NCI-H1436 (cell line): ENCODE measurements around the gene DIPK2A.

Experiments
- DNase-seq: peaks from one replicate; lab custom pipeline; 2025; lab: John Stamatoyannopoulos, UW

DIPK2A gene, protein sequence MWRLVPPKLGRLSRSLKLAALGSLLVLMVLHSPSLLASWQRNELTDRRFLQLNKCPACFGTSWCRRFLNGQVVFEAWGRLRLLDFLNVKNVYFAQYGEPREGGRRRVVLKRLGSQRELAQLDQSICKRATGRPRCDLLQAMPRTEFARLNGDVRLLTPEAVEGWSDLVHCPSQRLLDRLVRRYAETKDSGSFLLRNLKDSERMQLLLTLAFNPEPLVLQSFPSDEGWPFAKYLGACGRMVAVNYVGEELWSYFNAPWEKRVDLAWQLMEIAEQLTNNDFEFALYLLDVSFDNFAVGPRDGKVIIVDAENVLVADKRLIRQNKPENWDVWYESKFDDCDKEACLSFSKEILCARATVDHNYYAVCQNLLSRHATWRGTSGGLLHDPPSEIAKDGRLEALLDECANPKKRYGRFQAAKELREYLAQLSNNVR

DNA sequence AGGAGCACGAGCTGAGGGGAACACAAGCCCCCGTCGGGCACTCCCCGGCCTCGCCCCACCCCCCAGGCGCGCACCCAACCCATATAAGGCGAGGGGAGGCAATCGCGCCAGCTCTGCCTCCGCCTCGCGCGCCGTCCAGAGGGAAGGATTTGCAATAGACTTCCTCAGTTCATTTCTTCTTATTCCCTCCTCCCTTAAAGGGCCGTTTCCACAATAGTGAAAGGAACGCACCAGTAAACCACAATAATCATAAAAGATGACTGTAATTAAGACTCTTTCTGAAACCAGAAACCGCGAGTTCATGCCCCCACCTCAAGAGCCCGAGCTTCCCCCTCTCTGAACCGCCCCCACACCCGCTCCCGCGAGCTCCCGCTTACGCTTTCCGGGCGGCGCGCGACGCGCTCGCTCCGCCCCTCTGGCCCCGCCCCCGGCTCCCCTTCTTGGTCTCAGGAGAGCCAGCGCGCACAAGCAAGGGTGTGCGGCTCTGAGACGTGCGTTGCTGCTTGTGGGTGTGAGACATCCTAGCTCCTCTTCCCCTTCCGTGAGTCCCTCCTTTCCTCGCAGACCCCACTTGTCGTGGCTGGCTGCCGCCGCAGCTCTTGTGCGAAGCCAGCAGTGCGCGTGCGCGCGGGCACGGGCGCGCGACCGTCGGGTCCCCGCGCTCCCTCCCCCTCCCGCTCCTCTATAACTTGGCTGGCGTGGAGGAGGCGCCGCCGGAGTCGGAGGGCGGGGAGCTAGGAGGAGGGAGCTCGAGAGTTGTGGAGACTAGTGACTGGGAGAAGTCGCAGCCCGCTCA is at the start of gene DIPK2A:
DIPK2A (plus strand) TSS at position 465 of the 796 bp plus-strand sequence. CDS start 510 bp downstream, outside the sequence.
- DNase-seq: peak; percentile 98

DNA sequence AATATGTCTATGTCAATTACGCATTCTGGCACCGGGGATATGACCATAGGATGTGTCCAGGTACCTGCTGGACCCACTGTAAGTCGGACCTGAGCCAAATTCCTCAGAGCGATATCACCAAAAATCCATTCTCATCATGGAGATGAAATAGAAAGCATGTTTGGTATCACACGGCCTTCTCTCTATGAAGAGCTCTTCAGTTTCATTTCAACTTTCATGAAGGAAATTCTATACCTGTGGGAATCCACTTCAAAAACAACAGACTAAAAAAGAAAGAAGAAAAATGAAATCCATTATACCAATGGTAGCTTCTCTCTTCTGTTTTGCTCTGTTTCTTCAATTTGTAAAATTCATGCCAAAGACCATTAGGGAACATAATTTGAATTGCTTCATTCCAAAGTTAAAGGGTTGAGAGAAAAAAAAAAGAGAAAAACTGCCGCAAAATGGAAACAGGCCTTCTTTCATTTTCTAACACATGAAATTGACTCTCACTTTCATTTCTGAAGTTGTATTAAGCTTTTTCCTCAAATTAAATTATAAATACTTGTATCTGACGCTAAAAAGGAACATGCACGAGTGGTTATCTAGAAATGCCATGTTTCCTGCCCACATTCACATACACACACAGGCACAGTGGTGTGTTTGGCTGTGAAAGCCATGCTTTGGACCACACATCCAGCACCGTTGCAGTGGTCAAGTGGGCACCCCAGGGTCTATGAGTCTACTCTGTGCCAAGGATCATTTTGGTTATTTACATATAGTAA is 46.9 kb upstream of the DIPK2A start:
- no peak for DNase-seq

DNA sequence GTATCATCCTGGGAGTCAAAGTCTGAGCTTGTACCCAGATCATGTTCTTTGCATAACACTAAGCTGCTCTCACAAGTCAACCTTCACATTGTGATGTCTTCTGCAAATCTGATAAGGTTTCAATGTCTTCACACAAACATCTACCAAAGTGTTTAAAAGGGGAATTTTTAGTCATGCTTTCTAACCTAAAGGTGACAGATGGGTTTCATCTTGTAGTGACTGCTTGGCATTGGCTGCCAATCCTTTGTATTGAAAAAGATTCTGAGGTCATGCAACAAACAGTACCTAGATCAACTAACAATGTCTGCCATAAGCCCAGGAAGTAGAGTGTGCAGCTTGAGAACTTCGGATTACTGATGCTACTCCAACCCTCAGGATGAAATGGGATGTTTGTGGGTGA is 43.6 kb upstream of the DIPK2A start:
- DNase-seq: no peak

DNA sequence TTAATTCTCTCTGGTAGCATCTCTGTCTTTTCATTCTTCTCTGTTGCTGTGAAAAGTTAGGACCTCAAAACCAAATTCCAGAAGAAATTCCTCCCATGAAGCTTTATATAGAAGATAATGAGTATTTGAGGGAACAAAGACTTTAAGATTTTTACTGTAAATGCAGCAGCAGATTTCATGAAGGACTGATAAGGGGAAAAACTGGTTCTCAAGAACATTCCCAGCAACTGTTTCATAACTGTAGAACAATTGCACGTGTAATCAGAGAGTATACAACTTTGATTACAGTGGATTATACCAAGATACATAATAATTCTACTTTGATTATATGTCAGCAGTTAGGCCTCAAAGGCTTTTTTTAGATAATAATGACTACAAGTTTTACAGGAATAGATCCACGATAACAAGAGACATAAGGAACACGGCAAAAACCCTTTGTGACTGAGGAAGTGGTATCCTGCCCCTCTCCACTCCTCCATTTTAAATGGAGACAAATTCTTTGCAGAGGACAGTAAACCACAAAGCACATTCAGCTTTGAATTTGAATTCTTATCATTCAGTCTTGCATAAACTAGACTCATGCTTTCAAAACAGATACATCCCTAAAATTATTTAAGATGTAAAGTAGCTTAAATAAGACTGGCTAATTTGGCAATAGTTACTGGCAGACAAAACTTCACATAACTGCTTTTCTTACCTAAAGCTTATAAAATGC is 42.9 kb upstream of the DIPK2A start:
- no peak for DNase-seq

DNA sequence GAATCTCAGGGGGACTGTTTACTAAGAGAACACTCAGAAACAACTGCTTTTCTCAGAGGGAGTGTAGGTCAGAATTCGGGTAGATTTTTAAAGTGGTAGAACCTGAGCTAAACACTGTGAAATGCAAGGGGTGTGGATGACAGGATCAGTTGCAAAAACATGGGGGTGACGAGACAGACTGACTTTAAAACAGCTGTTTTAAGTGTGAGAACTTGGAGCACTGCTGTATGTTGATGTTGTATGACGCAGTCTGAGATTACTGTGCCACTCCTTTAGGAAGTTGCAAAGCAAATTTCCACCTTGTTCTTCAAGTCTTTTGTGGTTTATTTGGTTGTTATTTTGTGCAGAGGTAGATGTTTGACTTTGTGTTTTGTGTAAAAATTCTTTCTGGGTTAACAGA is 36.8 kb upstream of the DIPK2A start:
- DNase-seq: no peak

DNA sequence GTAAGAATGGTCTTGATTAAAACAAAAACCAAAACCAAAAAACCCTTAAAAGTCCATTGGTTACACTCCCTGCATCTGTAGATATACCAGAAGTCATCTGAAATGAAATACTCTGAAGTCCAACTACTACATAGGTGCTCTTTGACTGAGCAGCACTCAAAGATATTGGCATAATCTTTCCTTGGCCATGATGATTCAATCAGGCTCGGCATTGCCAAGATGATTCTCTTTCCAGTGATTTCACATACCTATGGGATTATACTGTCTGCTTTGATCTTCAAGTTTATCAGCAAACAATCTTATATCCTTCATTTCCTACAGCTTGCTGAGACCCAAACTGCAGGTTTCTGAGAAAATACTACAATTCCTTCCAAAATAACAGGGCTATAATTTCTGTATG is 35.9 kb upstream of the DIPK2A start:
- DNase-seq: no peak

DNA sequence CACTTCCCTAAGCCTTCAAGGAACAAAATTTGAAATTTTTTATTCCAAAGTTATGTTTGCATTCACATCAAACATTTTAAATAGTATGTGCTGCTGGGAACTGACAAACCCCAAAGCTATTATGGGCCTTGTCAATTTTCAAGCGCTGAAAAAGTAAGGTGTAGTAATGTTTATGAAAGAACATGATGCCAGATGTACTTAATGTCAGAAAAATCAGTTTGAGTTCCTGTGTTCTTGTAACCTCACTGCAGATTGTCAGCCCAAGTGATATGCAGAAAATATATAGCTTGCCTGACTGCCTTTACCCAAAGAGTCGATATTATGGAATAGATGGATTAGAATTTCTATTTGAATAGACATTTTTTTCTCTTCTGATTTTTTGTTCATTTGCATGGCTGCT is 20.8 kb upstream of the DIPK2A start:
- no peak for DNase-seq

DNA sequence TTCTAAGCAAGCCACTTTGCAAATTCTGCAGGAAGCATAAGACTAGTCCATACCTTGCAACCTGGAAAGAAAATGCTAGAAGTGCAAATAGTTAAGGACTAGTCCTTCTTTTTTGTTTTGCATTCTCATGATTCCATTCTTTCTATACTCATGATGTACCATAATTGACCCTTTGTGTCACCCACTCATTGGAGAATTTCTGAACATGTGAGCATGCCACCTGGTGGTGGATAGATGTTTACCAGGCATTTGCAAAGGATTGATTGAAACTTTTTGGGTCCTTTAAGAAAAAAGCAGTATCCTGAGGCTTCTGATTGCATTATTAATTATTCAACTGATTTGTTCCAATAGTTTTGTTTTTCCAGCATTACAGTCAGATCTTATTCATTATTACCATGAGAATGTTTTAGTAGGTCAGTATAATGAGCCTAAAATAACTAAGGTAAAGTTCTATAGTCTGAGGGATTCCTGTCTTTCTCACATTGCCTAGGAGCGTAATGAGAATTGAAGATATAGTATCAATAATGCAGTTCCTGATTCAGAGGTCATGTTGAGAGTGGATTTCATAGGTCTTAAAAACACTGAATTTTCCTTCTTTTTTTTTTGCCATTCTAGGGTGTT is 20.2 kb upstream of the DIPK2A start:
- peak; percentile 28 for DNase-seq

DNA sequence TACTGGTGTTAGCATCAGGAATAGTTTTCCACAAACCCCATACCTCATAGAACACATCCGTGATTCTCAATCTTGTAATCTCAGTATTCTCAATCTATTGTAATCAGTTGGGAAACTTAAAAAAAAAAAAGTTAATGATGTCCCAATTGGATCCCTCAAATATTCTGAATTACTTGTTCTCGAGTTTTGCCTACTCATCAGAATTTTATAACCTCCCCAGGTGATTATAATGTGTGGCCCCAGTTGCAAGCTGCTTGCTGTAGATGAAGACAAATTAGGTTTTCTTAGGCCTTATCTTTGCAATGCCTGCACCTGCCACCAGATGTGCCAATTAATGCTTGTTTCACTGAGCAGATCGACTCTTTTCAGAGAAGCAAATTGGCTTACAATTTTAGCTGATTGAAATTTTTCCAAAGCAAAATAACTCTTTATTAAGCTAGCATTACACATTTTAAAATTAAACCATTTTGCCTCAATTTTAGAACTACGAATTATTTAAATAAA is 19.0 kb upstream of the DIPK2A start:
- DNase-seq: no peak

DNA sequence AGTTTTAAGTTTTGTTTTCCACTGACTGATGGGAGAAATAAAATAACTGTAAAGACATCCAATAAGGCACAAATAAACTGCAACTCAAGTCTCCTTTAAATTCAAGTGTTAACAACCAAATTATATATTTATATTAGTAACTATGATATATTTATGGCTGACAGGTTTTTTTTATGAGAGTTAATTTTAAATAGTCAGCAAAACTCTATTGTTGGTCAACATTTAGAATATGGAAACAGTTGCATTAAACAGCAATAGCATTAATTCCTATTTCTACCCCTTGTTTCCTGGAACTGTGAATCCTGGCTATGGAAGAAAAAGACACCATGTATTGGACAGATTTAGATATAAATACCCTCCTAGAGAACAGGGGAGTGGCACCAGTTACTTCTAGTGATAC is 16.5 kb upstream of the DIPK2A start:
- DNase-seq: no peak

DNA sequence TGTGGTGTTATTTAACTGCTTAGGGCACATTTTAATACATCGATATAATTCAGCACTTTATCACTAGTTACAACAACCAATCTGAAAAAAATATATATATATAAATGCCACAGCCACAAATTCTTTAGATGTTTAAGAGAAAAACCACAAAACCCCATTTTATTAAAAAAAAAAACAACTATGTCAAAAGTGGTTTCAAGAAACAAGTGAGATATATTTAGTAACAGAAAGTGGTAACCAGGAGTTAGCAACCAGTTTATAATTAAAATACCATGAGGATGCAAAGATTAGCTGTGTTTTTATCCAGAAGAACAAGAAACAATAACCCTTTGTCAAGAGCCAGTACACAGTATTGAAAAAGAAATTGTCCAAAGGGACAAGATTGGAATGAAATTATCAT is 14.8 kb upstream of the DIPK2A start:
- DNase-seq: no peak

DNA sequence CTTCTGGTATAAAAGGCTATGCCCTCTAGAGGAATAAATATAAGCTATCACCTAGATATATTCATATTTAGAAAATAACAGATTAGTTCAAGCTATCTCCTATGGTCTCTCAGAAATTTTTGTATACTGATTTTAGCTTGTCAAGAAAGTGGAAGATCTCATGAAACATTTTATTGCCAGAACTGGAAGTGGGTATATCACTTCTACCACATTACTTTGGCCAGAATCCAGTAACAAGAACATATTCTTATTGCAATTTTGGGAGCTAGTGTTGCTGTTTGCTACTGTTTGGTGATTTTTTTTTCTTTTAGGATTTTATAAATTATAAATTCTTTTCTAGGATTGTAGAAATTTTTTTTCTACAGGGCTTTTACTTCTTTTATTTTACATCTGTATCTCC is 14.2 kb upstream of the DIPK2A start:
- DNase-seq: no peak

DNA sequence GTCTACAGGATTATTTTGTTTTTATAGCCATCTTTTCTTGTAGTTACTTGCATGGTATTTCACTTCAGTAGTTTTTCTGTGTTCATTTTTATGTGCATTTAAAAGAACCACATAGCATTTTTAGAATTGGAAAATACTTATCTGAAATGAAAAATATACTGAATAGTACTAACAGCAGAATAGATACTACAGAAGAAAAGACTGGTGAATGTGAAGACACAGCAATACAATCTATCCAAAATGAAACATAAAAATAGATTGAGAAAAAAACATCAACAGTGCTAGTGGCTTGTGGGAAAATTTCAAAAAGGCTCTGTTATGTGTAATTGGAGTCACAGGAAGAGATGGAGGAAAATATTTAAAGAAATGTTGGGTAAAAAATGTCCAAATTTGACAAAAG is 12.7 kb upstream of the DIPK2A start:
- DNase-seq: no peak

DNA sequence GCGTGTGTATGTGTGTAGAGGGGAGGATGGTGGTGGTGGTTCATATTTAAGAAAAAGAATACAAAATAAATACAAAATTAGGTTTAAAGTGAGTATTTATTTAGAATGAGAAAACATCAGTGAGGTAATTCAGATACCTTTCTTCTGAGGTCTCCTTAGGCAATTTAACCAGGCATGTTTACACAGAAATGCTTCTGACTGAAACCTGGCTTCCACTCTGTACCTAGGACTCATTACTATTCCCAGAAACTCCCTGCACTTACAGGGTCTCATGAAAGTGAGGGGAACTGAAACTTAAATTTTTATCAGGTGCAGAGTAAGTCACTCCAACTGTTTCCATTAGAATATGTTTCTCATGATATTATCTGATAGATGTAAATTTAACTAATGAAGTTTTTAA is 10.3 kb upstream of the DIPK2A start:
- no peak for DNase-seq

DNA sequence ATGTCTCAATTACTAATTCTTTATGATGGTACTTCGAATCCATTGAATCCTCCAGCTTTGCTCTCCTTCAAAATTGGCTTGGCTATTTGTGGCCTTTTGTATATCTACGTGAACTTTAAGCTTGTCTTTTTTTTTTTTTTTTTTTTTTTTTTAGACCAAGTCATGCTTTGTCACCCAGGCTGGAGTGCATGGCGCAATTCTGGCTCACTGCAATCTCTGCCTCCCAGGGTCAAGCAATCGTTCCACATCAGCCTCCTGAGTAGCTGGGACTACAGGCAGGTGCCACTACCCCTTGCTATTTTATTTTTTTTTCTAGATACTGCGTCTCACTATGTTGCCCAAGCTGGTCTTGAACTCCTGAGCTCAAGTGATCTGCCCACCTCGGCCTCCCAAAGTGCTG is 7.7 kb upstream of the DIPK2A start:
- no peak for DNase-seq

DNA sequence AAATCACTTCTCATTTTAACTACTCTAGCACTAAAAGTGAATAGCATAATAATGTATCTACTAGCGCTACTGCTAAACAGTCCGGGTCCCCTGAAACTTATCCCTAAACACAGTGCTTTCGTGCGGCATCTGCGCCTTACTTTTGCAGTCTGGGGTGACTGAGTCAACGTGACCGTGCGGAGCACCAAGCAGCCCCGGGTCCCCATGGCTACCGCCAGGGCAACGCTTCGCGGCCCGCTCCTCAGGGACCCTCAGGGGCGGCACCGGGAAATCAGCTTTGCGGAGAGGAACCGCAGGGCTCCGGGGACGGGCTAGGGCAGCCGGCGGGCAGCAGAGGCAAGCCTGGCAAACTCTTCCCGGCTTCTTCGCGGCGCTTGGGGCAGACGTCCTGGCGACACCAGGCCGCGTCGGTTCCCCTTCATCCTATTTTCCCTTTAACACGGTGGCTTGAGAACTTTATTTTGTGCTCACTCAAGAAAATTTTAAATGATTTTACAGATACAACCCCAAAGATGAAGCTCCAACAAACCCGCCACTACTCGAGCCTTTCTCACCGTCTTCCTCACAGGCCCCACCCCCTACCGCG is 757 bp upstream of the DIPK2A start:
- peak; percentile 85 for DNase-seq

DNA sequence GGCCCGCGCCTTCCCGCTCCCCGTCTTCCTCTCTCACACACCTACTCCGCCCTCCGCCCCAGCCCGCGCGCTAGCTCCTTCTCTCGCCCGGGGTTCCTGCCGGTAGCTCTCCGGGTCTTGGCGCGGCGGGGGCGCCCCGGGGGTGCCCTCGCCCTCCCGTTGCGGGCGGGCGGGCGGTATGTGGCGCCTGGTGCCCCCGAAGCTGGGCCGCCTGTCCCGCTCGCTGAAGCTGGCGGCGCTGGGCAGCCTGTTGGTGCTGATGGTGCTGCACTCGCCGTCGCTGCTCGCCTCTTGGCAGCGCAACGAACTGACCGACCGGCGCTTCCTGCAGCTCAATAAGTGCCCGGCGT is 507 bp downstream of the DIPK2A start:
- no peak for DNase-seq

DNA sequence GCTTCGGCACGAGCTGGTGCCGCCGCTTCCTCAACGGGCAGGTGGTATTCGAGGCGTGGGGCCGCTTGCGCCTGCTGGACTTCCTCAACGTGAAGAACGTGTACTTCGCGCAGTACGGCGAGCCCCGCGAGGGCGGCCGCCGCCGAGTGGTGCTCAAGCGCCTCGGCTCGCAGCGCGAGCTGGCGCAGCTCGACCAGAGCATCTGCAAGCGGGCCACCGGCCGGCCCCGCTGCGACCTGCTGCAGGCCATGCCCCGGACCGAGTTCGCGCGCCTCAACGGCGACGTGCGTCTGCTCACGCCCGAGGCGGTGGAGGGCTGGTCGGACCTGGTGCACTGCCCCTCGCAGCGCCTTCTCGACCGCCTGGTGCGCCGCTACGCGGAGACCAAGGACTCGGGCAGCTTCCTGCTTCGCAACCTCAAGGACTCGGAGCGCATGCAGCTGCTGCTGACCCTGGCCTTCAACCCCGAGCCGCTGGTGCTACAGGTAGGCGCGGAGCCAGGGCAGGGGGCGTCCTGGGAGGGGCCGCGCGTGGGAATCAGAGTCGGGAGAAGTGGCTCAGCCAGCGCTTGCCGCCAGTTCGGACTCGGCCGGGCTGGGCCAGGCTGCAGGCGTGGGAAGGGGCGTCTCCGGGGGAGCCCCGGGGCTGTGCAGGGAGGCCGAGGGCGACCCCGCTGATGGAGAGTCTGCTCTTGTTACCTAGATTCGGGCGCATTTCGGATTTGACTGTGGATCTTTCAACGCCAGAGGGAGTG is 1.1 kb downstream of the DIPK2A start:
- peak; percentile 75 for DNase-seq

DNA sequence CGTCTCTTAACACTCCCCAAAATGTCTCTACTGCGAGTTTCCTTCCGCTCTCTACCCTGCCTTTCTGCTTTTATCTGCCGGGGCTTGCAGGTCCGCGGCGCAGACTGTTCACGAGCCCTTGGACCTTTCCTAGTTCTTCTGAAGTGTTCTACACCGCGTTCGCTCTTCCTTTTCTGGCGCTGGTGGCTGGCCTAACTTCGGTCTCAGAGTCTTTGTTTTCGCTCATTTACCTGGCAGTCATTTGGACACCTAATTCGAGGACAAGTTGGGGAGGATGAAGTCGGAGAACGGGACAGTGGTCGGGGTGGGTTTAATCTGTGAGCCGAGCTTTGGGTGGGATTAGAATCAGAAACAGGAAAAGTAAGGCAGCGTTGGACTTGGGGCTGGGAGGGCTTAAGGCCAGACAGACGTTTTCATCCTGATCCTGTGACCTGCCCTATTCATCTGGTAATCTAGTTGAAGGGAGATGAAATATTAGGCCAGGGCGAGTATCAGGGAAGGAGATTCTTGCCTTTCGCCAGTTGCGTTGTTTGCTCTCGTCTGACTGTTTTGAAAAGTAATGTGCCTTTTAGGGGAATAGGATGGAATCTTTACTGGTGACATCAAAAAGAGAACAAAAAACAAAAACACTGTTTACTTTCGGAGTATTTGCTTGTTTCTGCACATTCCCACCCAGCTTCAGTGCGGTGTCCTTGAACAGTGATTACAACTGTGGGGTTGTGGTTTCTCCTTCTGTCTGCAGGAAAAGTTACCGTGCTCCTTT is 1.8 kb downstream of the DIPK2A start:
- no peak for DNase-seq
